H9 (cell line): Measurements from ENCODE around the gene SPTBN4. TPM values are rescaled to one million over a fixed set of nuclear protein-coding genes. Genes with fewer than 3 reads are reported as not detected.

Experiments used
- DNase-seq: peaks from one replicate; pipeline ENCODE4 v3.0.0-alpha.2; 2017
- H2AFZ ChIP-seq: one replicate; pipeline ENCODE4 v1.6.1; 2013; ENCODE audit warnings: mild to moderate bottlenecking, low read length, control low read depth, moderate library complexity
- H2AK5ac ChIP-seq: 2 replicates; pipeline ENCODE4 v1.6.1; 2013; ENCODE audit warnings: low read length, control low read depth, mixed read lengths; ENCODE audit not compliant: insufficient read length
- H2BK120ac ChIP-seq: one replicate; pipeline ENCODE4 v1.6.1; 2013; ENCODE audit warnings: low read depth, mild to moderate bottlenecking, low read length, control low read depth, inconsistent platforms; ENCODE audit not compliant: poor library complexity, severe bottlenecking
- H2BK12ac ChIP-seq: 2 replicates; pipeline ENCODE4 v1.6.1; 2013; ENCODE audit warnings: low read length, control low read depth, mixed read lengths, low read depth; ENCODE audit not compliant: insufficient read length
- H2BK15ac ChIP-seq: 2 replicates; pipeline ENCODE4 v1.6.1; 2013; ENCODE audit warnings: low read depth, low read length, control low read depth
- H2BK20ac ChIP-seq: one replicate; pipeline ENCODE4 v1.6.1; 2013; ENCODE audit warnings: low read depth, mild to moderate bottlenecking, low read length, control low read depth, inconsistent platforms; ENCODE audit not compliant: poor library complexity, severe bottlenecking
- H2BK5ac ChIP-seq: 2 replicates; pipeline ENCODE4 v1.6.1; 2013; ENCODE audit warnings: low read length, control low read depth, mixed read lengths; ENCODE audit not compliant: insufficient read length
- H3K14ac ChIP-seq: 2 replicates; pipeline ENCODE4 v1.6.1; 2013; ENCODE audit warnings: low read length, control low read depth; ENCODE audit not compliant: insufficient read depth
- H3K18ac ChIP-seq: 2 replicates; pipeline ENCODE4 v1.6.1; 2013; ENCODE audit warnings: low read depth, mild to moderate bottlenecking, mixed read lengths, low read length, control low read depth; ENCODE audit not compliant: insufficient read length
- H3K23ac ChIP-seq: 2 replicates; pipeline ENCODE4 v1.6.1; 2013; ENCODE audit warnings: low read length, control low read depth, mixed read lengths, low read depth; ENCODE audit not compliant: insufficient read length
- H3K23me2 ChIP-seq: 2 replicates; pipeline ENCODE4 v1.6.1; 2013; ENCODE audit warnings: low read depth, mild to moderate bottlenecking, mixed read lengths, low read length, control low read depth; ENCODE audit not compliant: insufficient read length, poor library complexity, severe bottlenecking
- H3K27ac ChIP-seq: 2 replicates; pipeline ENCODE4 v1.5.1; 2013; ENCODE audit warnings: low read length, control low read depth, mixed read lengths, low read depth; ENCODE audit not compliant: insufficient read length
- H3K27me3 ChIP-seq: 2 replicates; pipeline ENCODE4 v1.6.1; 2013; ENCODE audit warnings: low read length, control low read depth, inconsistent platforms; ENCODE audit not compliant: insufficient read depth
- H3K4ac ChIP-seq: 2 replicates; pipeline ENCODE4 v1.6.1; 2013; ENCODE audit warnings: low read depth, mild to moderate bottlenecking, control low read depth, inconsistent platforms, low read length, moderate library complexity
- H3K4me1 ChIP-seq: 2 replicates; pipeline ENCODE4 v1.6.1; 2013; ENCODE audit warnings: low read length, control low read depth, inconsistent platforms; ENCODE audit not compliant: insufficient read depth
- H3K4me2 ChIP-seq: 2 replicates; pipeline ENCODE4 v1.6.1; 2013; ENCODE audit warnings: low read length, control low read depth, mixed read lengths; ENCODE audit not compliant: insufficient read length, insufficient read depth
- H3K56ac ChIP-seq: 2 replicates; pipeline ENCODE4 v1.6.1; 2013; ENCODE audit warnings: low read depth, mild to moderate bottlenecking, mixed read lengths, low read length, control low read depth; ENCODE audit not compliant: insufficient read length
- H3K79me1 ChIP-seq: 2 replicates; pipeline ENCODE4 v1.6.1; 2013; ENCODE audit warnings: low read depth, mild to moderate bottlenecking, moderate library complexity, low read length, control low read depth, inconsistent platforms; ENCODE audit not compliant: insufficient read depth, poor library complexity, severe bottlenecking
- H3K79me2 ChIP-seq: 2 replicates; pipeline ENCODE4 v1.6.1; 2013; ENCODE audit warnings: low read length, control low read depth, inconsistent platforms; ENCODE audit not compliant: insufficient read depth
- H3K9ac ChIP-seq: 2 replicates; pipeline ENCODE4 v1.6.1; 2013; ENCODE audit warnings: low read length, control low read depth, mixed read lengths; ENCODE audit not compliant: insufficient read length; ENCODE audit errors: extremely low read depth
- H3K9me3 ChIP-seq: one replicate; pipeline ENCODE4 v1.6.1; 2013; ENCODE audit warnings: low read depth, low read length, inconsistent platforms; ENCODE audit not compliant: control insufficient read depth
- H3T11ph ChIP-seq: one replicate; pipeline ENCODE4 v1.6.1; 2013; ENCODE audit warnings: mild to moderate bottlenecking, low read length, control low read depth, inconsistent platforms
- H4K20me1 ChIP-seq: one replicate; pipeline ENCODE4 v1.6.1; 2013; ENCODE audit not compliant: control insufficient read depth, insufficient read length, insufficient read depth
- H4K5ac ChIP-seq: 2 replicates; pipeline ENCODE4 v1.6.1; 2013; ENCODE audit warnings: low read depth, mild to moderate bottlenecking, mixed read lengths, low read length, control low read depth; ENCODE audit not compliant: insufficient read length
- H4K8ac ChIP-seq: replicated peaks from 2 replicates; pipeline ENCODE4 v1.6.1; 2013; ENCODE audit warnings: low read length, control low read depth, mixed read lengths, low read depth; ENCODE audit not compliant: insufficient read length
- H4K91ac ChIP-seq: 2 replicates; pipeline ENCODE4 v1.6.1; 2013; ENCODE audit warnings: low read depth, mild to moderate bottlenecking, moderate library complexity, mixed read lengths, low read length, control low read depth; ENCODE audit not compliant: insufficient read length
- H3K27ac Mint-ChIP-seq, 3 experiments: 2 replicates in 2 of 3; 3 replicates in 1 of 3; pipeline ENCODE4 v1.8.0; 2020 to 2021; ENCODE audit warnings: mixed read lengths in 3 of 3, mild to moderate bottlenecking in 1 of 3, moderate library complexity in 1 of 3
- H3K27me3 Mint-ChIP-seq: 2 replicates; pipeline ENCODE4 v1.8.0; 2021; ENCODE audit warnings: low read depth, mild to moderate bottlenecking, moderate library complexity, mixed read lengths
- H3K36me3 Mint-ChIP-seq, 3 experiments: 2 replicates in 2 of 3; 3 replicates in 1 of 3; pipeline ENCODE4 v1.8.0; 2020 to 2021; ENCODE audit warnings: low read depth in 3 of 3, mixed read lengths in 3 of 3; ENCODE audit not compliant: insufficient read depth in 1 of 3
- H3K4me1 Mint-ChIP-seq, 2 experiments: 2 replicates each; pipeline ENCODE4 v1.8.0; 2020; ENCODE audit warnings: mixed read lengths in 2 of 2
- H3K4me3 Mint-ChIP-seq, 2 experiments: 2 replicates in 1 of 2; 3 replicates in 1 of 2; pipeline ENCODE4 v1.8.0; 2020 to 2021; ENCODE audit warnings: mild to moderate bottlenecking in 2 of 2, mixed read lengths in 2 of 2, moderate library complexity in 1 of 2
- H3K9me3 Mint-ChIP-seq, 2 experiments: 2 replicates in 1 of 2; 3 replicates in 1 of 2; pipeline ENCODE4 v1.8.0; 2020; ENCODE audit warnings: mild to moderate bottlenecking in 2 of 2, mixed read lengths in 2 of 2, moderate library complexity in 1 of 2
- CTCF ChIP-seq: fragments of 200-600 bp; sonication (generic); conservative IDR thresholded peaks from 3 replicates; pipeline ENCODE4 v1.8.0; 2021; ENCODE audit warnings: antibody characterized with exemption, mild to moderate bottlenecking
- WGBS: extraction: QIAGEN DNeasy Blood & Tissue Kit; methylation state at CpG from one replicate; pipeline ENCODE4 v1.1.7; 2013; ENCODE audit warnings: missing lambda C conversion rate, low lambda C conversion rate, mixed read lengths; ENCODE audit not compliant: insufficient read length; ENCODE audit errors: extremely low coverage; 5-methylcytosine and 5-hydroxymethylcytosine counted together
- total RNA-seq: library from RNA; stranded (reverse); gene quantifications from 2 replicates; pipeline ENCODE4 v1.2.1, GENCODE V29; 2021

Gene SPTBN4
- total RNA-seq, 1 experiment from 2014 or later = 2.9 TPM

GRCh38 chr19:40418040-40418439 lies 48.8 kb upstream of the SPTBN4 start:
- Mint-ChIP-seq H3K27me3 (peaks cover 7% of the 10 kb centered on the region), H3K4me1 (peaks cover 24 to 40% of the 10 kb centered on the region in 2 experiments), H3K36me3 (peaks cover 0 to 5% (median 4%) of the 10 kb centered on the region in 3 experiments; a peak in 3 of 7 replicates), H3K27ac (peak overlapping the region in 1 of 3 experiments; percentile 23; a peak in 2 of 7 replicates), H3K4me3 (peak overlapping the region in 1 of 2 experiments; percentile 22; a peak in 2 of 5 replicates), H3K9me3 (peaks cover 0 to 3% of the 10 kb centered on the region in 2 experiments; a peak in 1 of 5 replicates)
- no peak for TF ChIP-seq CTCF
- Histone ChIP-seq H3K23ac (no peak overlapping the region), H4K8ac (no peak overlapping the region), H2BK15ac (no peak overlapping the region), H3K9me3 (no peaks in the 10 kb centered on the region), H2BK12ac (no peak overlapping the region), H4K91ac (no peak overlapping the region), H2AFZ (no peak overlapping the region), H2BK120ac (no peak overlapping the region), H3K4me1 (no peaks in the 10 kb centered on the region), H4K20me1 (no peaks in the 10 kb centered on the region), H3K9ac (no peak overlapping the region), H4K5ac (no peak overlapping the region), H3K56ac (no peak overlapping the region), H3K23me2 (peaks cover 3% of the 10 kb centered on the region), H2BK20ac (no peak overlapping the region), H3K4me2 (no peak overlapping the region), H2BK5ac (no peak overlapping the region), H3K4ac (no peak overlapping the region), H3K14ac (no peak overlapping the region), H3K79me2 (no peaks in the 10 kb centered on the region), H3K27me3 (no peaks in the 10 kb centered on the region), H2AK5ac (no peak overlapping the region), H3K18ac (no peak overlapping the region), H3K27ac (no peak overlapping the region), H3T11ph (no peak overlapping the region), H3K79me1 (no peaks in the 10 kb centered on the region)
- no CpG with 5 or more reads among the region's 3 CpGs for WGBS
- DNase-seq = no peak
